GM12875 (cell line): ENCODE measurements around the gene PCDHGC3.

ENCODE experiments used
- H3K4me3 ChIP-seq: one replicate; pipeline ENCODE4 v1.5.1; 2011; ENCODE audit warnings: low read depth, low read length, control low read depth
- CTCF ChIP-seq: IDR thresholded peaks from 2 replicates; pipeline ENCODE4 v1.5.1; 2011; ENCODE audit warnings: low read depth, mild to moderate bottlenecking, control low read depth, inconsistent platforms, low read length, moderate library complexity, borderline replicate concordance; ENCODE audit not compliant: insufficient read depth

The PCDHGC3 gene

DNA sequence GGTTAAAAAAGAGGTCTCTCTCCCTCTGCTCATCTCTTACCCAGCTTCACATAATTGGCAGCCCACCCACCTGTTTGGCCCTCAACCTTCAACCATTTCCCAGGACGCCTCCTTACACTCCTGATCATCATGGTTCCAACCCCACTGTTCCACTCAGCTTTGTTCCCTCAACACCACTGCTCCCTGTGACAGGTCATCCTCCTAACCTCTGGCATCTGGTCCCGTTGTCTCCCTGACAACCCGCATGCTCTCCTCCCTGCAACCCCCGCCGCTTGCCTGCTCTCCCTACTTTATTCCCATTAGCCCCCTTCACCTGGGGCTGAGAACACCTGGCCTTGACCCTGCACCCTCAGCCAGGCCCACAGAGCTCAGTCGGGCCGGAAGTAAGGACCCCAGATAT is 26.0 kb downstream of the PCDHGC3 start:
- H3K4me3 ChIP-seq: no peak overlapping the region
- no peak for TF ChIP-seq CTCF

DNA sequence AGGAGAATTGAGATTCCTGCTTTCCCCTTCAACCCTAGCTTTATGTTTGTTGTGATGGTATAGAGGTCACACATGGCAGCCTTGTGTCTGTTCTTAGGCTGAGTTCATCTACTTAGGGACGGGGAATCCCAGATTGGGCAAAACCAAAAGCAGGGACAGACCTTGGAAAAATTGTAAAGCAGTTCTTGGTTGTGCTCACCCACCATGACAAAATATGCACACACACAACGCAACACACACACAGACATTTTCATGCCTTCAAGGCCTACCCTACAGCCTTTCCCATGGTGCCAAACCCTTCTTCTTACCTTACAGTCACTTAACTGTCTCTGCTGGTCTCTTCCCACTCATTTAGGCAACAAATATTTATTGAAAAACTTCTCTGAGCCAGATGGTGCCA is 27.9 kb downstream of the PCDHGC3 start:
- no peak for TF ChIP-seq CTCF
- no peak overlapping the region for H3K4me3 ChIP-seq

- TF ChIP-seq CTCF: no peak
- no peak overlapping the region for H3K4me3 ChIP-seq
Observed at GRCh38 chr5:141504216-141504615, 28.4 kb downstream of the PCDHGC3 start.

- no peak overlapping the region for H3K4me3 ChIP-seq
- no peak for TF ChIP-seq CTCF
Observed at GRCh38 chr5:141506381-141507155, 30.8 kb downstream of the PCDHGC3 start.

DNA sequence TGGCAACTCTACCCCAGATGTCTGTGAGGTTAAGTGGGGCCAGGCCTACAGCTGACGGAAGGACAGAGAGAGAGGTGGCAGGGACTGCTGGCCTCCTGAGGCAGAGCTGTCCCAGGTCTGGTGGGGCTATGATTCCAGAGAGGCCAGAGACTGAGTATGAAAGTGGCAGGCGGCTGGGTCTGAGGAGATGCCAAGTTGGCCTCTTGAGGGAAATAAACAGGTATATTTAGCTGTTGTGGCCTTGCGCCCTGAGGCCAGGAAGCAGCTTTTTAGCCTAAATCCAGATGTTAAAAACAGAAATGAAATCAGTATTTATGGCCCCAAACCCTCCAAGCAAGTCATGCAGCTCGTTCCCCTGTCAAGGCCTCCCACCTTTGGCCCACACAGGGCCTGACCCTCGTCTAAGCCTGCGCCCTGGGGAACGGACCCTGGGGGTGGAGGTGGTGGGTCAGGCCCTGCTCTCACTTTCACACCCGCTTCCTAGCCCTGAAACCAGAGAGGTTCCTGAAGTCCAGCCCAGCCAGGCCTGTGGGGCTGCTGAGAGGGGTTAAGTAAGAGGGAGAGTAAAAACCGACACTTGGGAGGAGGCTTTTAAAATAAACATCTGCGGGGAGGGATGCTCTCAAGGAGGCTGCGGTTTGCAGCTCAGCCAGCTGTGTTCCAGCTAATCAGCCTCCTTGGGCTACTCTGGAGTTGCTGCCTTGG is 31.8 kb downstream of the PCDHGC3 start:
- peak overlapping the region; percentile 36 for H3K4me3 ChIP-seq
- TF ChIP-seq CTCF: no peak

DNA sequence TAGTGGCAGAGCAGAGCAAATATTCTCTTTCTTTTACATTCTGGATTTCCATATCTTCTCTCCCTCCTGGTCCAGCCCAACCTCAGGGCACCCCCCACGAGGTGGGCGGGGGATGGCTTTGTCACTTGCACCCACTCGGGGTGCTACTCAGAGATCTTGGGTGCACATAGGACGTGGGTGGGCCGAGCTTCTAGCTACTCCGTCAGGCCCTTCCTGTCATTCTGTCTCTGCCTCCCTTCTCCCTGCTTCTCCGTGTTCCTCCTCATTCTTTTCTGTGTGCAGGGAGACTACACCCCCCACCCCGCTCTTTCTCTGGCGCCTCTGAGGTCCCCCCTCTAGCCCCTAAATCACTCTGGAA is 32.7 kb downstream of the PCDHGC3 start:
- TF ChIP-seq CTCF: no peak
- peak overlapping the region; percentile 36 for H3K4me3 ChIP-seq
